RKO (cell line): ENCODE results near the gene FAM193A.
"Not testable (repeated sequence)": the region's sequence is repeated elsewhere in the genome, so short reads cannot be mapped to it uniquely, and the experiment has no call there.

Experiments used
- DNase-seq: peaks from one replicate; pipeline ENCODE4 v3.0.0-alpha.2; 2016; ENCODE audit warnings: low spot score

FAM193A gene

DNA sequence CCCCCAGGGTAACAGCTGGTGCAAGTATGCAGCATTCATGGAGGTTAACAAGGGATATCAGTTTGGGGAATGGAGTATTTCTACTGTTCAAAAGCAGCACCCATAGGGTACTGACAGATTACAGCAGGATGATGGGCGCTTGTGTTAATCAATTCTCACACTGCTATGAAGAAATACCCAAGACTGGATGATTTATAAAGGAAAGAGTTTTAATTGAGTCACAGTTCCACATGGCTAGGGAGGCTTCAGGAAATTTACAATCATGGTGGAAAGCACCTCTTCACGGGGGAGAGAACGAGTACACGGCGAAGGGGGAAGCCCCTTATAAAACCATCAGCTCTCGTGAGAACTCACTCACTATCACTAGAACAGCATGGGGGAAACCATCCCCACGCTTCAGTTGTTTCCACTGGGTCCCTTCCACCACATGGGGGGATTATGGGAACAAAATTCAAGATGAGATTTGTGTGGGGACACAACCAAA is 155.5 kb downstream of the FAM193A start:
- DNase-seq: no peak

DNA sequence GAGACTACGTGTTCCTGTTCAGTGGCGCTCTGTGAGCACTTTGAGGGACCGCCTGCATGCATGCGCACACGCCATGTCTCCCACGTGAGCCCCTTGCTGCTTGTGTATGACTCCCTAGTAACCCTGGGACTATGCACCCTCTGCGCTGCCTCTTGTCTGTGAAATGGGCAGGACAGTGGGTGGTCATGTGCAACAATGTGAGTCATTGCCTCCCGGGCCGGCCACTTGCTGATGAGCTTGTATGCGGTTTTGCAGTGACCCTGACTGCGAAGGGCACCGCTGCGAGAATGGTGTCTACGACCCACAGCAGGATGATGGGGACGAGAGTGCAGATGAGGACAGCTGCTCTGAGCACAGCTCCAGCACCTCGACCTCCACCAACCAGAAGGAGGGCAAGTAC is 158.2 kb downstream of the FAM193A start:
- no peak for DNase-seq

DNA sequence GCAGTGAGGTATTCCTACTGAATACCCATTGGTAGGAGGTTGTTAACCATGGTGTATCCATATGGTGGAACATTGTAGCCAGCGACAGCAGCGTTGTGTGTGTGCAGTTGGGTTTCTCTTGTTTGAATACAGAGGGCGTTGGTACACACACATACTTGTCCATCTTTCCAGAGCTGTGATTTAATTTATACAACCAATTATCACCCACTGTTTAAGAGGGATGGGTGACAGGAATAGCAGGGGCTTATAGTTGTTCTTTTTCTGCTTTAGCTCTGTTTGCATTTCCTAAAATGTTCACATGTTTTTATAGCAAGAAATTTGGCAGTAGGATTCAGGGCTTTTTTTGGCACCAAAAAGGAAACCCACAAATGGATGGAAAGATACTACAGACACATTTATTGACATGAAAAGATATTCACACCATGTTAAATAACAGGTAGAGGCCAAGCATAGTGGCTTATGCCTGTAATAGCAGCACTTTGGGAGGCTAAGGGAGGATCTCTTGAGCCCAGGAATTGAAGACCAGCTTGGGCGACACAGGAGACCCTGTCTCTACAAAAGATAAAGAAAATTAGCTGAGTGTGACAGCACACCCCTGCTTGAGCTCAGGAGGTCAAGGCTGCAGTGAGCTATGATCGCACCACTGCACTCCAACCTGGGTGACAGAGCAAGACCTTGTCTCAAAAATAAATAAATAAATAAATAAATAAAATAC is 159.1 kb downstream of the FAM193A start:
- no peak for DNase-seq

DNA sequence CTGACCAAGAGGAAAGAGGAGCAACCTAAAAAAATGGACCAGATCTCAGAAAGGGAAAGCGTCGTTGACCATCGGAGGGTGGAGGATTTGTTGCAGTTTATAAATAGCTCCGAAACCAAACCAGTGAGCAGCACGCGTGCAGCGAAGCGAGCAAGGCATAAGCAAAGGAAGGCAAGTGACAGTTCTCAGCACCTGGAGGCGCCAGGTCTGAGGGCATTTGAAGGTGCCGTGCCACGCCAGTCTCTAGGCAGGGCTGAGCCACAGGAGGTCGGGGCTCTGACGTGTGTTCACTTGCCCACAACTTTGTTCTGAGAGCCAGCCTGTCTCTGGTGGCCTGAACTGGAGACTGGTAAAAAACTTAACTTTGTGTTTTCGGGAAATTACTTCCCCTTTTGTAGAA is 160.0 kb downstream of the FAM193A start:
- no peak for DNase-seq

DNA sequence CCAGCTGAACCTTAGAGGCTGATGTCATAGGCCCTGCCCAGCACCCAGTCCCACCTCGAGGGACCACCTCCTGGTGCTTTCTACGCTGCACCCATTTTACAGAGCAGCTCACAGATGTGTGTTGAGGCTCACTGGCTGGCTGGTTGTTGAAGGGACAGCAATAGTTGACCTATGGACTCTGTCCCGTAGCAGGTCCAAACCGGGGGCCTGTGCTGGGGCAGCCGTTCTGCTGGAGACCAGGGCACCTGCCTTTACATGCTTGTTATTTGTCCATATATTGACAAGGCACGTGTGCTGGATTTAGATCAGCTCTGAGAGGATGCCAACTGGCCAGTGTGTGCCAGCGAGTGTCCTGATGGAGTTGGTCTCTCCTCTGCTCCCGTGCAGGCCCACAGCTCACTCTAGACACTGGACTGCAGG is 161.6 kb downstream of the FAM193A start:
- DNase-seq: no peak

DNA sequence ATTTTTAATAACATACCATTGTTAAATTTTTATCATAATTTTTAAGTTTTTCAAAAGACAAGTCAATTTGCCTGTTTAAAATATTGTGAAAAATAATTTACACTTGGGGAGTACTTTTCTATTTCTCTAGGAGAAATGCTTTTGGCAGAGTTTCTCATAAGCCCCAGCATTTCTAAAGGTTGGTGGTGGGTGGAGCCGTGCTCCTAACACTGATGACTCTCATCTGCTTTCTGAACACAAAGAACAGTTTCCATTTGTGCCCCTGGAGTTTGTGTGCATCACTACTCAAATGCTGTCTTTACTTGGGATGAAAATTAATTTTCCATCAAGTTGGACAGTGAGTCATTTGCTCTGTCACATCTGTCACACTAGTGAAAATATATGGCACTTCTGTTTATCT is 162.1 kb downstream of the FAM193A start:
- peak; percentile 7 for DNase-seq

DNA sequence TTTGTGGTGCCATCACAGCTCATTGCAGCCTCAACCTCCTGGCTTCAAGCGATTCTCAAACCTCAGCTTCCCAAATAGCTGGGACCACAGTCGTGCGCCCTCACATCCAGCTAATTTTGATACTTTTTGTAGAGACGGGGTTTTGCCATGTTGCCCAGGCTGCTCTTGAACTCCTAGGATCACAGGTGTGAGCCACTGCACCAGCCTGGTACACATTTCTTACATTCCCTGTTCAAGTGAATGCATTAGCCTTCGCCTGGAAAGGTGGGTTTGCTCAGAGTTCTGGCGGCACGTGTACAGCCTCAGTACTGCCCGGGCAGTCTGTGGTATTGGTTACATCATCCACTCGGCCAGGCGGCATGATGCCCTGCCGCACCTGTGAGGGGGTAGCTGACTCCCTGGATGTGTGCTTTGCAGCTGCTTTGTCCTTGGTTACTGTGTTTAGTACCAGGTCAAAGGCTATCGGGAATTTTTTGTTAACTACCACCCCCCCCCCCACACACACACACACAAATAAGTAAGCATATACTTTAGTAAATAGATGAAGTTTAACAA is 162.6 kb downstream of the FAM193A start:
- DNase-seq: no peak

DNA sequence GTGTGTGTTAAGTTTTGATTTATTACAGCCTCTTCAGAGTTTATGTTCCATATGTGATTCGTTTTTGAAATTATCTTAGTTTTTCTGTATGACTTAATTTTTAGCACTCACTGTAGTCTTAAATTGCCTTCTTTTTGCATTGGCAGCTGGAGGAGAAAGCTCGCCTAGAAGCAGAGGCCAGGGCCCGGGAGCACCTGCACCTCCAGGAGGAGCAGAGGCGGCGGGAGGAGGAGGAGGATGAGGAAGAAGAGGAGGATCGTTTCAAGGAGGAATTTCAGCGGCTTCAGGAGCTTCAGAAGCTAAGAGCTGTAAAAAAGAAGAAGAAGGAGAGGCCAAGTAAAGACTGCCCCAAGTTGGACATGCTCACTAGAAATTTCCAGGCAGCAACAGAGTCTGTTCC is 163.1 kb downstream of the FAM193A start:
- no peak for DNase-seq

DNA sequence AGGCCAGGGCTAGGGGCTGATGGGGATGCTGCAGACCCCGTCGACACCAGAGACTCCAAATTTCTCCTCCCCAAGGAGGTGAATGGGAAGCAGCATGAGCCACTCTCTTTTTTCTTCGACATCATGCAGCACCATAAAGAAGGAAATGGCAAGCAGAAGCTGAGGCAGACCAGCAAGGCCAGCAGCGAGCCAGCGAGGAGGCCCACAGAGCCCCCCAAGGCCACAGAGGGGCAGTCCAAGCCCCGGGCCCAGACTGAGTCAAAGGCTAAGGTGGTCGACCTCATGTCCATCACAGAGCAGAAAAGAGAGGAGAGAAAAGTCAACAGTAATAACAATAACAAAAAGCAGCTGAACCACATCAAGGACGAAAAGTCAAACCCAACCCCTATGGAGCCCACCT is 163.6 kb downstream of the FAM193A start:
- no peak for DNase-seq

DNA sequence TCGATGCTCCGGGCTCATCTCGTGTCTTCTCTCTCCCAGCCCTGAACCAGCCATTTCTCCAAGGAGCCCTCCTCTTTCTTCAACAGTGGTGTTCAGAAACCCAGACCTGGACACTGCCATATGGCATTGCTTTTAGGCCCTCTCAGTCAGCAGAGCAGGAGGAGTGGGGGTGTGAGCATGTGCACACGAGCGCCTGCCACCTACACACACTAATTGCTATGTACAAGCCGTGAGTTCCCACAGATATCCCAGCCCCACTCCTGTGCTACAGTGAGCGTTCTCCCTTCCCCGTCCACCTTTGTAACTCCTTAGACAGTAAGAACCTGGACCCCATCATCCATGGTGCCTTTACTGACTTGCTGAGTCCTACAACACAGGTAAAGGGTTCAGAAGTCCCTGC is 165.9 kb downstream of the FAM193A start:
- DNase-seq: no peak

DNA sequence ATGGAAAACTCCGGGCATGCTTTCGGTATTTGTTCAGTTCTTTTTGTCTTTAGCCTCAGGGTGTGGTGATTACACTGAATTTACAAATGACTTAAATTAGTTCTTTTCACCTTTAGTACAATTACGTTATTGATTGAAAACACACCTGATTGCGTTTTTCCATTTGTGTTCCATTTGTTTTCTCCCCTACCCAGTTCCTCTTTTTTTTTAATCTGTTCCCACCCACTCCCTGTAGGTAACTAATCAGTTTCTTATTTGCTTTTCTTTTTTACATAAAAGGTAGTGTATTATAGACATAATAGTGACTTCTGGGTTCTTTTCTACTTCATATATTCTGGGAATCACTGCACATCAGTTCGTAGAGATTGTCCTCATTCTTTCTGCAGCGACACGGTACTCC is 166.3 kb downstream of the FAM193A start:
- no peak for DNase-seq

DNA sequence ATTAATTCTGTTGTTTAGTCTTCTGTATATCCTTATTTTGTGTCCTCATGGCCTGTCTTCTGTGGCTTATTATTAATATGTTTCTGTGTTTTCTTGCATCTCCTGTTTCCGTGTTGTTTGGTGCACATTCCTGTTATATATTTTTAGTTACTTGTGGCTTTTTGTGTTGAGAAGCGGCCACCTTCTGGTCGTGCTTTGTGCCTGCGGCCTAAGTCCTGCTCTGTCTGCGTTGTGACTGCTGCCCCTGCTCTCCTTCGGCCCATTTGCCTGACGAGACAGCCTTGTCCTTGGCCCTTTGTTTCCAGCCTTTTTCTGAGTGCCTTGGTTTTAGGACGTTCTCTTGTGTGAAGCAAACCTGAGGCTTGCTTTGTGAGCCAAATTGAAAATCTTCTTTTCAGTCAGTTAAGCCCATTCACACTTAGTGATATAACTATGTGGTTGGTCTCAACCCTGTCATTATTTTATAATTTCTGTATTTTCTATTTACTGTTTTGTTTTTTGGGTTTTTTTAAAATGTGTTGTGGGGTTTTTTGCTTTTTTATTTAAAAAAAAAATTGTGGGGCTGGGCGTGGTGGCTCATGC is 175.9 kb downstream of the FAM193A start:
- peak; percentile 48 for DNase-seq

DNA sequence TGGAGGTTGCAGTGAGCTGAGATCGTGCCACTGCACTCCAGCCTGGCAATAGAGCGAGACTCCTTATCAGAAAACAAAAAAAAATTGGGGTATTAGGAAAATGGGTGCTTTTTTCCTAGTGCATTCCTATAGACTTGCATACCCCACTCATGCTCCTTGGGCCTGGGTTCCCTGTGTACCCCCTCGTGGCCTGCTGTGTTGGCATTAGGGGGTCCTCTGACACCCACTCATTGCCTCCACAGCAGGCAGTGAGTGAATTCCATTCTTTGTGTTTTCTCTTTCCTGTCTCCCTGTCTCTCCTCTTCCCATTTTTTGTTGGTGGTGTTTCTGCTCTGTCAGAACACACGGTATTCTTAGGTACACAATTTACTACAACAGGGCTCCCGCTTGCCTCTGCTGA is 176.9 kb downstream of the FAM193A start:
- no peak for DNase-seq

DNA sequence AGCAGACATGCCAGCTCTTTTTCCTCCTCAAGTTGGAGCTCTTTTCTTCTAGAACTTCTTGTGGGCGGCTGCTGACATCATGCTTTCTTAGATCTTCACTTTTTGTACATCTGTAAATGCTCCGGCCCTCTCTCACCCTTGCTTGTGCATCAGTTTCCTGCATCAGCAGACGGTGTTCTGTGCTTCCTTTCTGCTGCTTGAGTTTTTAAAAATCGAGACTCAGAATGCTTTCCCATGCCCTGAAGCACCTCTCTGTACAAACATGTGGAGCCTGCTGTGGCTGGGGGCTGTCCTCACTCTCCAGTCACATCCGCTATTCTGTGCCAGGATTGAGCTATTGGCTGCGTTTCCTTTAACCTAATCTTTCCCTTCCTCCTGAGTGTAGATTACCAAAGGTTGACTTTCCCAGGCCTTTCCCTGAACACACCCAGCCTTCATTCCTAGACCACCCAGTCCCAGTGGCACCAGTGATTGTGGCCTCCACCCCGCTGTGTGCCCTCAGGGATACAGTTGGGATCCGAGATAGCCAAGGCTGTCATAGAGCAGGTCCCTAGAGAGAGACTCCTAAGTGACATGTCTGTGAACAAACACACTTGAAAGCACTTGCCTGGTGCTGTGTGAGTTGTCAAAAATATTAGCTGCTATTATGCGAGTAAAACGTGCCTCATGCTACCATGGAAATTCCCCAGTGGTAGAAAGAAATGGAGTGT is 177.8 kb downstream of the FAM193A start:
- no peak for DNase-seq

DNA sequence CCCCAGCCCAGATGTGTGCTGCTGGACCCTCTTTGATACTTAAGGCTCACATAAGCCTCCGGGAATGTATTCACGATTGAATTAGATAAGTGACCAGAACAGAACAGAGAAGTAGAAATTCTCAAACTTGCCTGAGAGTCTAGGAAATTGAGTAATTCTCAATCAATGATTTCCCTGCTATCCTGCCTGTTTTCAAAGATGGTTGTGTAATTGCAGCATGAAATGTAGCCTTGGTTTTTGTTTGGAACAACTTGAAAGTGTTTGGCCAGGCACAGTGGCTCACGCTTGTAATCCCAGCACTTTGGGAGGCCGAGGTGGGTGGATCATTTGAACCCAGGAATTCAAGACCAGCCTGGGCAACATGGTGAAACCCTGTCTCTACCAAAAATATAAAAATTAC is 178.5 kb downstream of the FAM193A start:
- no peak for DNase-seq

DNA sequence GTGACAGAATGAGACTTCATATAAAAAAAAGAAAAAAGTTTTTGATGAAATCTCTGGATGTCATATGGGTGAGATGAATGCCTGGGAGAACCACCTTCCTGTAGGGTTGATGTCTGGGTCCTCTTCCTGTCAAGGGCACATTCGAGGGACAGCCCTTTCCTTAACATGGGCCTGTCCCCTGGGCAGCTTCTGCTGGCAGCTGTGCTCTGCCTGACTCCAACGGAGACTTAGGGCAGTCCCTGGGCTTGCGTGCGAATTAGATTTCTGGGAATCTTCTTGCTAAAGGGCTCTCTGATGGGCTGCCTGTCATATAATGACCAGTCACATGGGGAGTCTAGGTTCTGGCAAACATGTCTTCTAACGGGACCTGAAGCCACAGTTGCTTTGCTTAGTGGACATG is 179.0 kb downstream of the FAM193A start:
- DNase-seq: no peak

DNA sequence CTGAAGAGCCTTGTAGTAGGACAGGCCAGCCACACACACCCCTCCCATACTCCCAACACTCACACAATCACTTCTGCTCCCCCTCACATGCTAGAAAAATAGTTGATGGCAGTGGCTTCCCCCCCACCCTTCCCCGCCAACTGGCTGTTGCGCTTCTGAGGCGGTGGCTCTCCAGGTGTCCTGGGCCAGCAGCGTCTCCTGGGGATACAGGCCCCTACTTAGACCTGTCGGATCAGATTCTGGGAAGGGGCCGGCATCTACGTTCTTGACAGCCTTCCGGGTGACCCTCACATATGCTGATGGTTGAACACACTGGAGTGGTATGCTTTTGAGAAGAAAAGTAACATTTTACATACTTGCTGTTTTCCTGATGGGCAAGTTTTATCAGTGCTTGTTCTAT is 179.8 kb downstream of the FAM193A start:
- no peak for DNase-seq

DNA sequence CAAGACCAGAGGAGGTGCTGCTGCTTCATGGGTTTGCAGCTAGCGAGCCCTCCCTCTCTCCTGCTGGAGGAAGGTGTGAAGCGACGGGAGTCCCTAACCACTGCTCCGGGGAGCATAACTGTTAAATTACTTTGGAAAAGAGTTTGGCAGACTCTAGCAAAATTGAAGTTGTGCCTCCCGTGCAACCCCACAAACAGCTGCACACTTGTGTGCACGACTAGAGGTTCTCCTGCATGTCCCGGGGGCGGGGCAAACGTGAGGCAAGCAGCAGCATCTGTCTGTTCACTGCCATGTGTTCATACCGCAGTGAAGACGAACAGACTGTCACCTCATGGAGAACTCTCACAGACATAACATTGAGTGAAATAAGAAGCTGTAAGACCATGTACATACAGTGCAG is 185.1 kb downstream of the FAM193A start:
- DNase-seq: no peak

DNA sequence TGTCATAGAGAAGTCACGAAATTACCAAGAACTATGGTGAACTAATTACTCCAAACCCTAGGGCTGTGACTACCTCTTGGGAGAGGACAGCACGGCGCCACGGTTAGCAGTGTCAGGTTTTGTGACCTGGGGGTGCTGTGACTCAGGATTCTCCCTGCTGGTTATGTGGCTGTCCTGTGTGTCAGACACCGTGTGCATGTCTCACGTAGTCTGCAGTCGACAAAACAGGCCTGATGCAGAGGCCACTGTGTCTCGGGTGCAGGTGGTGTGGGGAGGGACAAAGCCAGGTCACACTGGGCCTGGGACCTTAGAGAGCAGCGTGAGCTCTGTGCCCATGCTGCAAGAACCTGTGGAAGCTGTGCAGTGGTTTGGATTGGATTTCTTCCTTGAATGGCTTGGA is 185.6 kb downstream of the FAM193A start:
- no peak for DNase-seq

DNA sequence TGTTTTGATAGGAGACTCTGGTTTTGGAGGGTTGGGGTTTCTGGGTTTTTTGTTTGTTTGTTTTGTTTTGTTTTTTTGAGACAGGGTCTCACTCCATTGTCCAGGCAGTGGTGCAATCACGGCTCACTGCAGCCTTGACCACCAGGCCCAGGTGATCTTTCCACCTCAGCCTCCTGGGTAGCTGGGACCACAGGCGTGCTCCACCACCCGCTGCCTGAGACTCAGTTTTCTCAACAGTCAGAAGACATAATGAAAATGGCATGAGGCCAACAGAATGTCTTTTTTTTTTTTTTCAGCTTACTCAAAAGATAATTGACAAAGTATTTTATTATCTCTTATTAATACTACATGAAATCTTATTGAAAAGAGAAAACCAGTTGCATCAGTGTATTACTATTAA is 187.3 kb downstream of the FAM193A start:
- no peak for DNase-seq

DNA sequence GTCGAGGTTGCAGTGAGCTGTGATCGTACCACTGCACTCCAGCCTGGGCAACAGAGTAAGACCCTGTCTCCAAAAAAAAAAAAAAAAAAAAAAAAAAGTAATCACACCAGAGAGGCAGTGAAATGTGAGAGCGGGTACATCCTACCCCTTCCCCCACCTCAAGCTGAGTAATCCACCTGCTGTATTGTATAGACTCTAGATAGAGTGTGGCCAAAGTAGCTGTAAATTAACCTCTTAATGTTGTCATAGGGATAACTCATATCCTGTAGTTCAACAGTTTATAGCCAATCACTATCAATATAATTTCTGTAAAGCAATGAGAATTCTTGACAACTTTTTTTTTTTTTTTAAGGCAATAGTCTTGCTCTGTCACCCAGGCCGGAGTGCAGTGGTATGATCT is 188.9 kb downstream of the FAM193A start:
- DNase-seq: no peak

DNA sequence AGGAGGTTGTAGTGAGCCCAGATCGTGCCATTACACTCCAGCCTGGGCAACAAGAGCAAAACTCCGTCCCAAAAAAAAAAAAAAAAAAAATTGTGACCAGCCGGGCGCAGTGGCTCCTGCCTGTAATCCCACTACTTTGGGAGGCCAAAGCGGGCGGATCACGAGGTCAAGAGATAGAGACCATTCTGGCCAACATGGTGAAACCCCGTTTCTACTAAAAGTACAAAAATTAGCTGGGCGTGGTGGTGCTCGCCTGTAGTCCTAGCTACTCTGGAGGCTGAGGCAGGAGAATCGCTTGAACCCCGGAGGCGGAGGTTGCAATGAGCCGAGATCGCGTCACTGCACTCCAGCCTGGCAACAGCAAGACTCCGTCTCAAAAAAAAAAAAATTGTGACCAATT is 190.4 kb downstream of the FAM193A start:
- DNase-seq: not testable (repeated sequence)

DNA sequence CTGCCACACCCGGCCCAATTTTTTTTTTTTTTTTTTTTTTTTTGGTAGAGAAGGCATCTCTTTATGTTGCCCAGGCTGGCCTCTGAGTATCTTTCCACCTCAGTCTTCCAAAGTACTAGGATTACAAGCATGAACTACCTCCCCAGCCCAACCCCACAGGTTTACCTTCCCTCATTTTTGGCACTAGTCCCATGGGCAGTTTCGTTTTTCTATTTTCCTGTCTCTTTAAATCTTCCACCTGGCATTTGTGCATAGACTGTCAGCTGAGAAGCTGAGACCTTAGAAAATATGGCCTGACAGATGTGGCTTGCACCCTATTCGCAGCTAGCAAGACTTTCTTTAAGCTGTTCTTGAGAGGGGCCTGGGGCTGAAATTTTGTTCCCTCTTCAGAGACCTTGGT is 191.8 kb downstream of the FAM193A start:
- DNase-seq: no peak
